Prostate gland (tissue), 2 donors: ENCODE results near the gene ZFR.

Experiments
- CTCF ChIP-seq, 4 experiments: fragments of 200-600 bp in 2 of 4; fragments of 450-650 bp in 2 of 4; sonication (generic) in 2 of 4; IDR thresholded peaks; 1 replicate in 3 of 4; 2 replicates in 1 of 4; pipeline ENCODE4 v1.5.1; 2016 to 2019; ENCODE audit warnings: antibody characterized with exemption in 4 of 4, mild to moderate bottlenecking in 2 of 4, moderate library complexity in 2 of 4
- POLR2A ChIP-seq: fragments of 450-650 bp; IDR thresholded peaks from one replicate; pipeline ENCODE4 v1.6.1; 2016; ENCODE audit warnings: antibody characterized with exemption, mild to moderate bottlenecking
- POLR2AphosphoS5 ChIP-seq: sonication (generic); formaldehyde crosslinking; IDR thresholded peaks from one replicate; pipeline ENCODE4 v1.6.1; 2017; ENCODE audit warnings: antibody characterized with exemption

- TF ChIP-seq CTCF (IDR thresholded peaks at IDR 0.05) (no peak), POLR2A (no peak), POLR2AphosphoS5 (no peak)
Measured at GRCh38 chr5:32490972-32491557, 46.5 kb upstream of the ZFR start.
